ENCODE results near the gene KBTBD13. TPM values are rescaled to one million over a fixed set of nuclear protein-coding genes. Genes with fewer than 3 reads are reported as not detected.

The KBTBD13 gene
- polyA plus RNA-seq, 12 donors = 0.59 to 2.9 (median 1.3) TPM; not detected in 2

GRCh38 chr15:65102912-65103311 is 26.4 kb downstream of the KBTBD13 start:
- DNase-seq = no peak

GRCh38 chr15:65105038-65105437 is 28.5 kb downstream of the KBTBD13 start:
- DNase-seq = no peak

- DNase-seq = no peak
Observed at GRCh38 chr15:65106011-65106590, 29.6 kb downstream of the KBTBD13 start.

GRCh38 chr15:65110676-65111292 is 34.2 kb downstream of the KBTBD13 start:
- no peak for DNase-seq

GRCh38 chr15:65115086-65115485 is 38.5 kb downstream of the KBTBD13 start, which contains the start of gene UBAP1L:
Gene UBAP1L, minus strand, starts transcription at chr15:65115200. Its CDS starts 8,985 bp downstream, at chr15:65106215.
- no peak for DNase-seq

- DNase-seq = no peak
Observed at GRCh38 chr15:65115542-65115941, 39.0 kb downstream of the KBTBD13 start.

Other genes starting within 250 kb of the KBTBD13 start
- gene PLEKHO2, start 234.8 kb upstream of the KBTBD13 start, polyA plus RNA-seq (ENCODE audit: insufficient read length in 12 of 12) = 10 to 100 TPM in 11 of 12 donors, not detected in 1; 12.0 to 21.1 (median 13.2) TPM
- 10 to 100 TPM in 1 of 12 donors, 1 to 10 TPM in 10, not detected in 1; 3.8 to 10.3 (median 7.0) TPM for gene ANKDD1A, start 164.8 kb upstream of the KBTBD13 start, polyA plus RNA-seq (ENCODE audit: insufficient read length in 12 of 12)
- 10 to 100 TPM in 11 of 12 donors, not detected in 1; 55.5 to 99.8 (median 83.6) TPM for gene SPG21, start 86.8 kb upstream of the KBTBD13 start, polyA plus RNA-seq (ENCODE audit: insufficient read length in 12 of 12)
- 10 to 100 TPM in 3 of 12 donors, 1 to 10 TPM in 7, not detected in 2; 8.2 to 13.0 (median 9.4) TPM for gene MTFMT, start 47.1 kb upstream of the KBTBD13 start, polyA plus RNA-seq (ENCODE audit: insufficient read length in 12 of 12)
- gene SLC51B, start 31.4 kb upstream of the KBTBD13 start, polyA plus RNA-seq (ENCODE audit: insufficient read length in 12 of 12) = 1 to 10 TPM in 10 of 12 donors, not detected in 2; 1.0 to 1.9 (median 1.4) TPM
- gene RASL12, start 8.8 kb upstream of the KBTBD13 start, polyA plus RNA-seq (ENCODE audit: insufficient read length in 12 of 12) = 10 to 100 TPM in 8 of 12 donors, 1 to 10 TPM in 3, not detected in 1; 9.5 to 14.3 (median 11.6) TPM
- gene UBAP1L, start 38.5 kb downstream of the KBTBD13 start, polyA plus RNA-seq (ENCODE audit: insufficient read length in 12 of 12) = 1 to 10 TPM in 11 of 12 donors, not detected in 1; 2.5 to 8.1 (median 3.9) TPM
- 10 to 100 TPM in 11 of 12 donors, not detected in 1; 14.8 to 44.0 (median 19.5) TPM for gene PDCD7, start 57.1 kb downstream of the KBTBD13 start, polyA plus RNA-seq (ENCODE audit: insufficient read length in 12 of 12)
- 10 to 100 TPM in 11 of 12 donors, not detected in 1; 32.1 to 63.6 (median 47.1) TPM for gene CLPX, start 108.6 kb downstream of the KBTBD13 start, polyA plus RNA-seq (ENCODE audit: insufficient read length in 12 of 12)
- gene CILP, start 134.7 kb downstream of the KBTBD13 start, polyA plus RNA-seq (ENCODE audit: insufficient read length in 12 of 12) = 10 to 100 TPM in 11 of 12 donors, not detected in 1; 13.6 to 41.8 (median 20.2) TPM
- gene PARP16, start 210.1 kb downstream of the KBTBD13 start, polyA plus RNA-seq (ENCODE audit: insufficient read length in 12 of 12) = 10 to 100 TPM in 11 of 12 donors, not detected in 1; 11.1 to 15.0 (median 12.5) TPM
- not detected for gene RNU5A-1, start 219.3 kb downstream of the KBTBD13 start, polyA plus RNA-seq (ENCODE audit: insufficient read length in 12 of 12)
- gene RNU5B-1, start 227.9 kb downstream of the KBTBD13 start, polyA plus RNA-seq (ENCODE audit: insufficient read length in 12 of 12) = 1 to 10 TPM in 1 of 12 donors, not detected in 11; 2.1 TPM